MCF 10A (cell line): Measurements from ENCODE around the gene CNNM3. TPM values are rescaled to one million over a fixed set of nuclear protein-coding genes. Genes with fewer than 3 reads are reported as not detected.

Experiments used
- BruUV-seq: library from RNA; stranded (reverse); fragments of 400-500 nt; replicated peaks from 2 replicates; lab custom pipeline; 2021; lab: Mats Ljungman, UMichigan
- CTCF ChIA-PET: fragments of 300-600 bp; sonication (Branson Sonifier 250); formaldehyde crosslinking; extraction: SDS; loops from one replicate; lab custom pipeline; 2021; ENCODE audit warnings: antibody characterized with exemption, inconsistent platforms; lab: Yijun Ruan, JAX
- POLR2A ChIA-PET: fragments of 300-600, 350-650 bp; sonication (Branson Sonifier 250); formaldehyde crosslinking; extraction: SDS; loops from one replicate; lab custom pipeline; 2020; ENCODE audit warnings: antibody characterized with exemption, inconsistent platforms; lab: Yijun Ruan, JAX
- DNase-seq: peaks from one replicate; pipeline ENCODE4 v3.0.0-alpha.2; 2018; ENCODE audit not compliant: unreplicated experiment
- H3K27ac Mint-ChIP-seq: one replicate; pipeline ENCODE4 v1.8.0; 2022; ENCODE audit warnings: mild to moderate bottlenecking, low read depth, mixed read lengths; ENCODE audit not compliant: unreplicated experiment
- H3K27me3 Mint-ChIP-seq: one replicate; pipeline ENCODE4 v1.8.0; 2022; ENCODE audit warnings: mixed read lengths; ENCODE audit not compliant: insufficient read depth, unreplicated experiment
- H3K36me3 Mint-ChIP-seq: one replicate; pipeline ENCODE4 v1.8.0; 2022; ENCODE audit warnings: mild to moderate bottlenecking, moderate library complexity, mixed read lengths; ENCODE audit not compliant: insufficient read depth, unreplicated experiment
- H3K4me1 Mint-ChIP-seq: one replicate; pipeline ENCODE4 v1.8.0; 2022; ENCODE audit warnings: mixed read lengths; ENCODE audit not compliant: insufficient read depth, unreplicated experiment
- H3K4me3 Mint-ChIP-seq: one replicate; pipeline ENCODE4 v1.8.0; 2022; ENCODE audit warnings: mild to moderate bottlenecking, moderate library complexity, mixed read lengths; ENCODE audit not compliant: unreplicated experiment
- H3K9me3 Mint-ChIP-seq: one replicate; pipeline ENCODE4 v1.8.0; 2022; ENCODE audit warnings: mixed read lengths; ENCODE audit not compliant: unreplicated experiment
- CTCF ChIP-seq: fragments of 200-600 bp; IDR thresholded peaks from one replicate; pipeline ENCODE4 v1.8.0; 2022; ENCODE audit warnings: antibody characterized with exemption, mild to moderate bottlenecking; ENCODE audit not compliant: unreplicated experiment
- intact Hi-C: fragments of 100-400 bp; cut with micrococcal nuclease; formaldehyde crosslinking; loops from 2 replicates; pipeline ENCODE4 v1.14.1; 2022
- total RNA-seq: library from RNA; stranded (reverse); gene quantifications from 2 replicates; pipeline ENCODE4 v1.2.3, GENCODE V29; 2022

Gene CNNM3
- total RNA-seq, 1 experiment from 2014 or later: 9.1 TPM

- DNase-seq: peak; percentile 9
- H3K9me3 Mint-ChIP-seq: no peaks in the 10 kb centered on the region
- no peaks in the 10 kb centered on the region for H3K27me3 Mint-ChIP-seq
- H3K4me3 Mint-ChIP-seq: peak overlapping the region; percentile 77
- intact Hi-C loops: loop anchor here (1.0 to 2.0 kb wide), 2 partner anchors 144 to 215 kb away; no protein-coding TSS in a partner anchor
- ChIA-PET CTCF (interaction anchor here (0.6 to 1.2 kb wide), 7 partner anchors 8 to 219 kb away, joined by 3 to 6 read pairs (median 4); partner anchors contain the start of gene ANKRD39), POLR2A (interaction anchor here (0.7 to 3.1 kb wide), 20 partner anchors 11 to 296 kb away, joined by 3 to 16 read pairs (median 5); partner anchors contain the start of genes ANKRD36, ANKRD39 and KANSL3)
- TF ChIP-seq CTCF: no peak
- no TSS peak for BruUV-seq
- H3K4me1 Mint-ChIP-seq: peaks cover 20% of the 10 kb centered on the region
- peaks cover 21% of the 10 kb centered on the region for H3K36me3 Mint-ChIP-seq
- H3K27ac Mint-ChIP-seq: no peak overlapping the region
These were observed 1.0 kb downstream of the CNNM3 start for GRCh38 chr2:96816836-96817702.

GRCh38 chr2:96817882-96818281 lies 1.8 kb downstream of the CNNM3 start:
- BruUV-seq: TSS peak; percentile 23
- no peak overlapping the region for H3K27ac Mint-ChIP-seq
- CTCF ChIA-PET: interaction anchor here (0.5 to 1.1 kb wide), 4 partner anchors 40 to 263 kb away, joined by 3 to 5 read pairs (median 3); partner anchors contain the start of gene ANKRD39

GRCh38 chr2:96819128-96819875 lies 3.2 kb downstream of the CNNM3 start:
- peaks cover 20% of the 10 kb centered on the region for H3K4me1 Mint-ChIP-seq
- no TSS peak for BruUV-seq
- H3K27ac Mint-ChIP-seq: no peak overlapping the region
- DNase-seq: no peak
- no peaks in the 10 kb centered on the region for H3K9me3 Mint-ChIP-seq
- no peak for TF ChIP-seq CTCF
- H3K36me3 Mint-ChIP-seq: peaks cover 26% of the 10 kb centered on the region
- H3K27me3 Mint-ChIP-seq: no peaks in the 10 kb centered on the region
- intact Hi-C loops: no loop called here
- H3K4me3 Mint-ChIP-seq: no peak overlapping the region
- ChIA-PET POLR2A (interaction anchor here (1.3 kb wide), 1 partner anchor 13 kb away, joined by 4 read pairs; no protein-coding TSS in a partner anchor), CTCF (interaction anchor here (0.6 to 1.1 kb wide), 3 partner anchors 49 to 264 kb away, joined by 3 read pairs; no protein-coding TSS in a partner anchor)

More at GRCh38 chr2:96817882-96818281, 1.8 kb downstream of the CNNM3 start:
- H3K4me3 Mint-ChIP-seq: peak overlapping the region; percentile 77
- peaks cover 20% of the 10 kb centered on the region for H3K4me1 Mint-ChIP-seq
- DNase-seq: no peak
- peaks cover 21% of the 10 kb centered on the region for H3K36me3 Mint-ChIP-seq
- H3K27me3 Mint-ChIP-seq: no peaks in the 10 kb centered on the region
- intact Hi-C loops: loop anchor here (2.0 kb wide), 1 partner anchor 143 kb away; no protein-coding TSS in a partner anchor
- no peak for TF ChIP-seq CTCF
- POLR2A ChIA-PET: interaction anchor here (0.9 to 3.1 kb wide), 5 partner anchors 14 to 50 kb away, joined by 4 to 16 read pairs (median 9); partner anchors contain the start of gene ANKRD39
- no peaks in the 10 kb centered on the region for H3K9me3 Mint-ChIP-seq
